PFSK-1 (cell line): ENCODE data around the gene SNX8.

ENCODE experiments used
- FOXP2 ChIP-seq: optimal IDR thresholded peaks from 2 replicates; pipeline ENCODE3; 2011; ENCODE audit warnings: borderline replicate concordance, control low read depth, inconsistent platforms; ENCODE audit not compliant: insufficient read depth; ENCODE audit errors: extremely low read length, extremely low read depth
- REST ChIP-seq, 2 experiments: IDR thresholded peaks; 2 replicates each; pipeline versions ENCODE4 v1.6.1 to v1.8.0; 2011 to 2012; ENCODE audit warnings: low read depth in 2 of 2, low read length in 2 of 2, control low read depth in 1 of 2, inconsistent platforms in 1 of 2, mild to moderate bottlenecking in 1 of 2, moderate library complexity in 1 of 2; ENCODE audit not compliant: insufficient read depth in 1 of 2
- SIN3A ChIP-seq: IDR thresholded peaks from 2 replicates; pipeline ENCODE4 v1.6.1; 2012; ENCODE audit warnings: mild to moderate bottlenecking, low read length, moderate library complexity, borderline replicate concordance; ENCODE audit not compliant: insufficient read depth
- TAF1 ChIP-seq: IDR thresholded peaks from 2 replicates; pipeline ENCODE4 v1.6.1; 2012; ENCODE audit warnings: low read length, control low read depth, borderline replicate concordance; ENCODE audit not compliant: insufficient read depth

DNA sequence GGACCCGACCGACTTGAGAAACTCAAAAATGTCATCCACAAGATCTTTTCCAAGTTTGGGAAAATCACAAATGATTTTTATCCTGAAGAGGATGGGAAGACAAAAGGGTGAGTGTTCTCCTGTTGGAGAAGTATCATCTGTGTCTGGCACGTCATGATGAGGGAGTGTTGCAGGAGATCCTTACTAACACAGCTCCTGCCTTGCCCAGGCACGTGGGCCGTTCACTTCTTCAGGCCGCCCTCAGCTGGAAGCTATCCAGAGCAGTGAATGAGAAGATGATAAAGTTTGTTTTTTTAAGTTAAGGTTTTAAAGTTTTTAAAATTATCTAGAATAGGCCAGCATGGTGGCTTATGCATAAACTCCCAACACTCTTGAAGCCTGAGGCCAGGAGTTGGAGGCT is 46.6 kb upstream of the SNX8 start:
- no peak for TF ChIP-seq SIN3A
- TF ChIP-seq REST (IDR thresholded peaks at IDR 0.05; ENCODE audit: insufficient read depth in 1 of 2, low read depth in 2 of 2, low read length in 2 of 2), result no peak
- TF ChIP-seq FOXP2, result no peak
- no peak for TF ChIP-seq TAF1
